Left ventricle myocardium inferior (tissue), 1 donor: ENCODE measurements around the gene NTM. TPM values are rescaled to one million over a fixed set of nuclear protein-coding genes. Genes with fewer than 3 reads are reported as not detected.
"Not testable (repeated sequence)": the region's sequence is repeated elsewhere in the genome, so short reads cannot be mapped to it uniquely, and the experiment has no call there.

ENCODE experiments used
- DNase-seq: peaks from one replicate; pipeline ENCODE4 v3.0.0-alpha.2; 2020
- H3K27ac ChIP-seq: fragments of 200-600 bp; replicated peaks from 2 replicates; pipeline ENCODE4 v1.8.0; 2021
- H3K27me3 ChIP-seq: fragments of 200-600 bp; 2 replicates; pipeline ENCODE4 v1.8.0; 2021; ENCODE audit warnings: low read depth
- H3K36me3 ChIP-seq: fragments of 200-600 bp; 2 replicates; pipeline ENCODE4 v1.8.0; 2021
- H3K4me1 ChIP-seq: fragments of 200-600 bp; 2 replicates; pipeline ENCODE4 v1.8.0; 2021
- H3K4me3 ChIP-seq: fragments of 200-600 bp; 2 replicates; pipeline ENCODE4 v1.8.0; 2021; ENCODE audit warnings: mild to moderate bottlenecking, moderate library complexity
- H3K9me3 ChIP-seq: fragments of 200-600 bp; replicated peaks from 2 replicates; pipeline ENCODE4 v1.8.0; 2021
- CTCF ChIP-seq: fragments of 200-600 bp; IDR thresholded peaks from 2 replicates; pipeline ENCODE4 v1.8.0; 2021; ENCODE audit warnings: antibody characterized with exemption, mild to moderate bottlenecking, borderline replicate concordance
- intact Hi-C: fragments of 100-400 bp; cut with micrococcal nuclease; formaldehyde crosslinking; loops from one replicate; pipeline ENCODE4 v1.11.0; 2022
- total RNA-seq: library from RNA; stranded (reverse); fragmentation: NEBNext Ultra II Directional; extraction: Animal tissue kit (Norgen Biotek cat#: 25700); gene quantifications from one replicate; pipeline ENCODE4 v1.2.1, GENCODE V29; 2021
- donor health status: DM: no; HTN: yes; CAD: no; lungs with severe emphysema.

Gene NTM
- total RNA-seq, 1 donor from 2014 or later: 1.0 TPM

GRCh38 chr11:131908316-131908715 is 537.9 kb downstream of the NTM start:
- Histone ChIP-seq H3K27ac (no peak overlapping the region), H3K9me3 (no peaks in the 10 kb centered on the region), H3K36me3 (no peaks in the 10 kb centered on the region), H3K4me3 (no peak overlapping the region), H3K4me1 (peaks cover 12% of the 10 kb centered on the region), H3K27me3 (peaks cover 92% of the 10 kb centered on the region)
- intact Hi-C loops: no loop called here
- TF ChIP-seq CTCF: no peak
- no peak for DNase-seq

GRCh38 chr11:131909426-131910177 is 539.2 kb downstream of the NTM start:
- Histone ChIP-seq H3K27ac (no peak overlapping the region), H3K4me3 (peak overlapping the region; percentile 63), H3K27me3 (peaks cover 99% of the 10 kb centered on the region), H3K36me3 (no peaks in the 10 kb centered on the region), H3K9me3 (no peaks in the 10 kb centered on the region), H3K4me1 (peaks cover 12% of the 10 kb centered on the region)
- no peak for TF ChIP-seq CTCF
- DNase-seq: no peak
- intact Hi-C loops: no loop called here

- no peak overlapping the region for H3K27ac ChIP-seq
- no peak for TF ChIP-seq CTCF
- H3K36me3 ChIP-seq: no peaks in the 10 kb centered on the region
- intact Hi-C loops: no loop called here
- H3K4me1 ChIP-seq: peaks cover 12% of the 10 kb centered on the region
- no peak for DNase-seq
- H3K4me3 ChIP-seq: peak overlapping the region; percentile 63
- H3K27me3 ChIP-seq: peaks cover 99% of the 10 kb centered on the region
- no peaks in the 10 kb centered on the region for H3K9me3 ChIP-seq
Measured at GRCh38 chr11:131910178-131910522, 539.7 kb downstream of the NTM start.

GRCh38 chr11:131910523-131911387 is 540.3 kb downstream of the NTM start:
- no peaks in the 10 kb centered on the region for H3K9me3 ChIP-seq
- peaks cover 100% of the 10 kb centered on the region for H3K27me3 ChIP-seq
- DNase-seq: no peak
- intact Hi-C loops: no loop called here
- peak overlapping the region; percentile 63 for H3K4me3 ChIP-seq
- peaks cover 12% of the 10 kb centered on the region for H3K4me1 ChIP-seq
- TF ChIP-seq CTCF: no peak
- no peaks in the 10 kb centered on the region for H3K36me3 ChIP-seq
- H3K27ac ChIP-seq: peak overlapping the region; percentile 48

GRCh38 chr11:131911388-131912032 is 541.1 kb downstream of the NTM start:
- peaks cover 100% of the 10 kb centered on the region for H3K27me3 ChIP-seq
- intact Hi-C loops, DNase-seq, H3K36me3 ChIP-seq, H3K9me3 ChIP-seq: not testable (repeated sequence)
- peak overlapping the region; percentile 63 for H3K4me3 ChIP-seq
- H3K27ac ChIP-seq: peak overlapping the region; percentile 3
- peaks cover 12% of the 10 kb centered on the region for H3K4me1 ChIP-seq
